Astrocyte (in vitro differentiated cells and primary cell): ENCODE measurements around the gene POMT2. TPM values are rescaled to one million over a fixed set of nuclear protein-coding genes. Genes with fewer than 3 reads are reported as not detected.

ENCODE experiments used
- DNase-seq: peaks from one replicate; pipeline ENCODE4 v3.0.0-alpha.2; 2010; ENCODE audit warnings: low read depth
- FAIRE-seq: peaks from 2 replicates; lab custom pipeline; 2011; peaks lifted over from hg19 to GRCh38; lab: Jason Lieb, UNC
- H2AFZ ChIP-seq: 2 replicates; pipeline ENCODE4 v1.6.0; 2012; ENCODE audit warnings: low read depth, low read length, inconsistent platforms
- H3K27ac ChIP-seq: 2 replicates; pipeline ENCODE4 v1.5.1; 2011; ENCODE audit warnings: low read depth, low read length, inconsistent platforms
- H3K27me3 ChIP-seq: 2 replicates; pipeline ENCODE4 v1.6.0; 2011; ENCODE audit warnings: low read length, inconsistent platforms; ENCODE audit not compliant: insufficient read depth
- H3K36me3 ChIP-seq: 2 replicates; pipeline ENCODE4 v1.5.1; 2011; ENCODE audit warnings: low read length, inconsistent platforms; ENCODE audit not compliant: insufficient read depth
- H3K4me1 ChIP-seq: 2 replicates; pipeline ENCODE4 v1.5.1; 2011; ENCODE audit warnings: low read length, inconsistent platforms; ENCODE audit not compliant: insufficient read depth
- H3K4me2 ChIP-seq: 2 replicates; pipeline ENCODE4 v1.6.0; 2012; ENCODE audit warnings: low read length, inconsistent platforms
- H3K4me3 ChIP-seq: 2 replicates; pipeline ENCODE4 v1.5.1; 2011; ENCODE audit warnings: low read depth, mild to moderate bottlenecking, low read length, inconsistent platforms; ENCODE audit not compliant: insufficient read depth
- H3K79me2 ChIP-seq: 2 replicates; pipeline ENCODE4 v1.6.0; 2012; ENCODE audit warnings: mild to moderate bottlenecking, low read length, inconsistent platforms; ENCODE audit not compliant: insufficient read depth
- H3K9ac ChIP-seq: 2 replicates; pipeline ENCODE4 v1.6.0; 2012; ENCODE audit warnings: mild to moderate bottlenecking, low read length, inconsistent platforms
- H3K9me3 ChIP-seq: 2 replicates; pipeline ENCODE4 v1.5.1; 2012; ENCODE audit warnings: low read depth, mild to moderate bottlenecking, low read length, inconsistent platforms; ENCODE audit not compliant: insufficient read depth
- H4K20me1 ChIP-seq: 2 replicates; pipeline ENCODE4 v1.6.0; 2012; ENCODE audit warnings: low read length, inconsistent platforms; ENCODE audit not compliant: insufficient read depth
- H3K27ac Mint-ChIP-seq: one replicate; pipeline ENCODE4 v1.8.0; 2021; ENCODE audit warnings: mild to moderate bottlenecking, mixed read lengths; ENCODE audit not compliant: unreplicated experiment
- H3K27me3 Mint-ChIP-seq: one replicate; pipeline ENCODE4 v1.8.0; 2021; ENCODE audit warnings: low read depth, mixed read lengths; ENCODE audit not compliant: unreplicated experiment
- H3K36me3 Mint-ChIP-seq: one replicate; pipeline ENCODE4 v1.8.0; 2021; ENCODE audit warnings: low read depth, mixed read lengths; ENCODE audit not compliant: unreplicated experiment
- H3K4me1 Mint-ChIP-seq: one replicate; pipeline ENCODE4 v1.8.0; 2021; ENCODE audit warnings: low read depth, mixed read lengths; ENCODE audit not compliant: unreplicated experiment
- H3K4me3 Mint-ChIP-seq: one replicate; pipeline ENCODE4 v1.8.0; 2021; ENCODE audit warnings: mild to moderate bottlenecking, moderate library complexity, mixed read lengths; ENCODE audit not compliant: unreplicated experiment
- H3K9me3 Mint-ChIP-seq: one replicate; pipeline ENCODE4 v1.8.0; 2021; ENCODE audit warnings: mild to moderate bottlenecking, mixed read lengths; ENCODE audit not compliant: unreplicated experiment
- EZH2 ChIP-seq: IDR thresholded peaks from 2 replicates; pipeline ENCODE4 v1.6.1; 2012; ENCODE audit warnings: mild to moderate bottlenecking, low read length, inconsistent platforms; ENCODE audit not compliant: insufficient read depth
- total RNA-seq: library from RNA; stranded (reverse); gene quantifications from 2 replicates; pipeline ENCODE4 v1.2.1, GENCODE V29; 2021
- TF ChIP-seq, protein P1 (sequence below): IDR thresholded peaks from 2 replicates; pipeline ENCODE4 v1.5.1; 2011; ENCODE audit warnings: low read depth, mild to moderate bottlenecking, inconsistent platforms, low read length, moderate library complexity; ENCODE audit not compliant: insufficient read depth

POMT2 gene
- total RNA-seq, 1 donor from 2014 or later: 53.4 TPM

- TF ChIP-seq, protein P1, sequence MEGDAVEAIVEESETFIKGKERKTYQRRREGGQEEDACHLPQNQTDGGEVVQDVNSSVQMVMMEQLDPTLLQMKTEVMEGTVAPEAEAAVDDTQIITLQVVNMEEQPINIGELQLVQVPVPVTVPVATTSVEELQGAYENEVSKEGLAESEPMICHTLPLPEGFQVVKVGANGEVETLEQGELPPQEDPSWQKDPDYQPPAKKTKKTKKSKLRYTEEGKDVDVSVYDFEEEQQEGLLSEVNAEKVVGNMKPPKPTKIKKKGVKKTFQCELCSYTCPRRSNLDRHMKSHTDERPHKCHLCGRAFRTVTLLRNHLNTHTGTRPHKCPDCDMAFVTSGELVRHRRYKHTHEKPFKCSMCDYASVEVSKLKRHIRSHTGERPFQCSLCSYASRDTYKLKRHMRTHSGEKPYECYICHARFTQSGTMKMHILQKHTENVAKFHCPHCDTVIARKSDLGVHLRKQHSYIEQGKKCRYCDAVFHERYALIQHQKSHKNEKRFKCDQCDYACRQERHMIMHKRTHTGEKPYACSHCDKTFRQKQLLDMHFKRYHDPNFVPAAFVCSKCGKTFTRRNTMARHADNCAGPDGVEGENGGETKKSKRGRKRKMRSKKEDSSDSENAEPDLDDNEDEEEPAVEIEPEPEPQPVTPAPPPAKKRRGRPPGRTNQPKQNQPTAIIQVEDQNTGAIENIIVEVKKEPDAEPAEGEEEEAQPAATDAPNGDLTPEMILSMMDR: no peak
- no peak for TF ChIP-seq EZH2
- Histone ChIP-seq H4K20me1 (no peaks in the 10 kb centered on the region), H2AFZ (no peak overlapping the region), H3K36me3 (no peaks in the 10 kb centered on the region), H3K79me2 (no peaks in the 10 kb centered on the region), H3K9ac (no peak overlapping the region), H3K27me3 (peaks cover under 1% of the 10 kb centered on the region), H3K27ac (no peak overlapping the region), H3K4me1 (no peaks in the 10 kb centered on the region), H3K9me3 (no peaks in the 10 kb centered on the region), H3K4me3 (no peak overlapping the region), H3K4me2 (no peak overlapping the region)
- no peak for DNase-seq
- Mint-ChIP-seq H3K36me3 (peaks cover 29% of the 10 kb centered on the region), H3K4me3 (no peak overlapping the region), H3K27ac (no peak overlapping the region), H3K4me1 (no peaks in the 10 kb centered on the region), H3K27me3 (peaks cover 10% of the 10 kb centered on the region), H3K9me3 (no peaks in the 10 kb centered on the region)
- FAIRE-seq: no peak
These were observed 74.9 kb downstream of the POMT2 start for GRCh38 chr14:77245820-77246219.

DNA sequence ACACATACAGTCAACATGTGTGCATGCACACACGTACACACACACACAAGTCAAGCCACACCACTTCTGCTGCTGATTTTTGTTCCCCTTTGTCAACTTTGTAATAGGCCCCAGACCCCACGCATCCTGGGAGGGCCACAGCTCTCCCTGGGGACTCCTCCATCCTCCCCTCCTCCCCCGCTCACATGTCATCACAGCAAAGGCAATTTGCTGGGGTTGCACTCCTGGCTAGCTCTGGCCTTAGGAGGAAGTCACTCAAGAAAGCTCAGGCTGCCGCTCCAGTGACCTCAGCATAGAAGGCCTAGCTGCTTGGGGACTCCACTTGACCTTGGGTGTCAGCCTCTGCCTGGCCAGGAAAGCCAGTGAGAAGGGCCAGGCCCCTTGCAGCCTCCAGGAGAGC lies 76.8 kb downstream of the POMT2 start:
- H3K4me3 Mint-ChIP-seq: no peak overlapping the region
- no peaks in the 10 kb centered on the region for H3K4me1 Mint-ChIP-seq
- DNase-seq (no peak), FAIRE-seq (no peak)
- Histone ChIP-seq H3K27ac (no peak overlapping the region), H3K9ac (no peak overlapping the region), H3K36me3 (no peaks in the 10 kb centered on the region), H3K4me2 (no peak overlapping the region), H4K20me1 (no peaks in the 10 kb centered on the region), H3K9me3 (no peaks in the 10 kb centered on the region), H3K4me3 (no peak overlapping the region), H3K79me2 (no peaks in the 10 kb centered on the region), H3K4me1 (no peaks in the 10 kb centered on the region), H3K27me3 (peaks cover 1% of the 10 kb centered on the region), H2AFZ (no peak overlapping the region)
- H3K9me3 Mint-ChIP-seq: no peaks in the 10 kb centered on the region
- H3K27ac Mint-ChIP-seq: no peak overlapping the region
- peaks cover 21% of the 10 kb centered on the region for H3K36me3 Mint-ChIP-seq
- peaks cover 10% of the 10 kb centered on the region for H3K27me3 Mint-ChIP-seq
- TF ChIP-seq EZH2: no peak

DNA sequence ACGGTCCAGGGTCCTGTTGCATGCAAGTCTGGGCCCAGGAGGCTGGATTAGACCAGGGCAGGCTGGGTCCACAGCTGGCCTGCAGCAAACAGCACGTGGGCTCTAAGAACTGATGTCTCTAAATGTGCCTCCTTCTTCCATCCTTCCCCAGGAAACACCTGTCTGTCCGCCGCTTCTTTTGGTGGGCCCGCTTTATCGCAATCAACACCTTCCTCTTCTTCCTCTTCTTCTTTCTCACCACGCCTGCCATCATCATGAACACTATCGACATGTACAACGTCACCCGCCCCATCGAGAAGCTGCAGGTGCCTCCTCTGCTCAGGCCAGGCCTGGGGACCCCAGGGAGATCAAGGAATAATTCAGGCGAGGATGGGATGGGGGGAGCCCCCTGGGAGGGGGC lies 77.9 kb downstream of the POMT2 start:
- Histone ChIP-seq H3K9me3 (no peaks in the 10 kb centered on the region), H3K4me3 (no peak overlapping the region), H3K36me3 (no peaks in the 10 kb centered on the region), H3K4me1 (no peaks in the 10 kb centered on the region), H3K4me2 (no peak overlapping the region), H3K27me3 (peaks cover 2% of the 10 kb centered on the region), H3K27ac (no peak overlapping the region), H2AFZ (no peak overlapping the region), H3K9ac (no peak overlapping the region), H3K79me2 (no peaks in the 10 kb centered on the region), H4K20me1 (no peaks in the 10 kb centered on the region)
- DNase-seq: no peak
- peaks cover 13% of the 10 kb centered on the region for H3K27me3 Mint-ChIP-seq
- no peaks in the 10 kb centered on the region for H3K9me3 Mint-ChIP-seq
- H3K36me3 Mint-ChIP-seq: peaks cover 13% of the 10 kb centered on the region
- TF ChIP-seq, protein P1: no peak
- TF ChIP-seq EZH2: no peak
- no peak for FAIRE-seq
- H3K4me1 Mint-ChIP-seq: no peaks in the 10 kb centered on the region
- no peak overlapping the region for H3K27ac Mint-ChIP-seq
- no peak overlapping the region for H3K4me3 Mint-ChIP-seq
